NCI-H2107 (cell line): Measurements from ENCODE around the gene FBXO40.
"Not testable (repeated sequence)": the region's sequence is repeated elsewhere in the genome, so short reads cannot be mapped to it uniquely, and the experiment has no call there.

Source experiments
- DNase-seq: peaks from one replicate; lab custom pipeline; 2025; lab: John Stamatoyannopoulos, UW

The FBXO40 gene

DNA sequence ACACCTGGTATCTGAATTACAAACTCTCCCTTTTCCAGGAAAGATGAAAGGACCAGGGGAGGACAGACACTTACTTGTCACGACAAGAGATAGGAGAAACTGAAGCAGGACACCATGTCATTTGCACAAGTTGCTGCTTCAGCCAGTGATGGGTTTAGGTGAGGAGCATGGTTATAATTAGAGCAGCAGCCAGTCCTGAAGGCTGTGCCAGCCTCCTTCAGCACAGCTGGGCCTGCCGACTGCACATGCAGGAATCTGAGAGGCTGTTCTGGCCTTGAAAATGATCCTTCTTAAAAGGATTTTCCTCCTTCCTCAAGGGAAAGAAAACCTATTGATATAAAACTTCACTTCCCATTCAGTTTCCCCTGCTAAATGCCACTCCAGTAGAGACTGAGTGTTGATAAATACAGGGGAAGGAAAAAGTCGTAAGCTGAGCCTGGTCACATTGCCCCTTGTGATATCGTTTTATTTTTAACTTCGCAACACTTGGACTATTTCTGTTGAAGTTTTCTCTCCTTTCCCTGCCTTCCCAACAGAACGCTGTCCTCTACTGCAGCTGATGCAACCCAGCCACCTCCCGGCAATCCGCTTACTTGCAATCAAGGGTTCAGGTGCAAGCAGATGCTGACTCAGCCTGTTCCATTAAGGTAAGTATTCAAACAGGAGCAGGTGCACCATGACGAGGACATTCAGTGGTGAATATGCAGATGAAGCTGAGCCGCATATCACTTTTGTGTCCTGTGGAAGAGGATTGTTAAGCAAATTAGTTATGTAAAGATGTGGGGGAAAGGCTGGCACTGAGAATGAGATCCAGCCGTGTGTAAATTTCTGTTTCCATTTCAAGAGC is at the start of gene FBXO40:
TSS of gene FBXO40 (plus strand) at position 524 of the 847 bp plus-strand sequence. CDS start 27,197 bp downstream, outside the sequence.
- DNase-seq = peak; percentile 96

DNA sequence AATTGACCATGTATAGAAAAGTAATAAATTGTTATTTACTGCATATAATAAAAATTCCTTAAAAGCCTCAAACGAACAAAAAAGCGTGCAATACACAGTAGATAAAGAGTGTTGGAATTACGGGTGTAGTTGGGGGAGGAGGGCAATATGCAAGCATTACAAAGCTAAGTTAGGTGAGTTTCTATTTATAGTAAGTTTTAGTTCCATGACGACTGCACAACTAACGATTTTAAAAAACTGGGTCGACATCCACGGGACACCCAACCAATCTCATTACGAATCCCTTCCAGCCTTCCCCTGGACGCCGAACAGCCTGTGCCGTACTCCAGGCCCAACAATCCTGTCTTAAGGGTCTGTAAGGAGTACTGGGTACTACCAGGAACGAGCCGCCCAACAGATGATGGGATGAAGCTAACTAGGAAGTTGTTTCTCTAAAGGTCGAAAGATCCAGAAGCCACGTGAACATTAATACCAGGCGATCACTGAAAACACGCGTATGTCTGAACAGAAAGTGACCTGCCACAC is 48.1 kb upstream of the FBXO40 start:
- DNase-seq = no peak

DNA sequence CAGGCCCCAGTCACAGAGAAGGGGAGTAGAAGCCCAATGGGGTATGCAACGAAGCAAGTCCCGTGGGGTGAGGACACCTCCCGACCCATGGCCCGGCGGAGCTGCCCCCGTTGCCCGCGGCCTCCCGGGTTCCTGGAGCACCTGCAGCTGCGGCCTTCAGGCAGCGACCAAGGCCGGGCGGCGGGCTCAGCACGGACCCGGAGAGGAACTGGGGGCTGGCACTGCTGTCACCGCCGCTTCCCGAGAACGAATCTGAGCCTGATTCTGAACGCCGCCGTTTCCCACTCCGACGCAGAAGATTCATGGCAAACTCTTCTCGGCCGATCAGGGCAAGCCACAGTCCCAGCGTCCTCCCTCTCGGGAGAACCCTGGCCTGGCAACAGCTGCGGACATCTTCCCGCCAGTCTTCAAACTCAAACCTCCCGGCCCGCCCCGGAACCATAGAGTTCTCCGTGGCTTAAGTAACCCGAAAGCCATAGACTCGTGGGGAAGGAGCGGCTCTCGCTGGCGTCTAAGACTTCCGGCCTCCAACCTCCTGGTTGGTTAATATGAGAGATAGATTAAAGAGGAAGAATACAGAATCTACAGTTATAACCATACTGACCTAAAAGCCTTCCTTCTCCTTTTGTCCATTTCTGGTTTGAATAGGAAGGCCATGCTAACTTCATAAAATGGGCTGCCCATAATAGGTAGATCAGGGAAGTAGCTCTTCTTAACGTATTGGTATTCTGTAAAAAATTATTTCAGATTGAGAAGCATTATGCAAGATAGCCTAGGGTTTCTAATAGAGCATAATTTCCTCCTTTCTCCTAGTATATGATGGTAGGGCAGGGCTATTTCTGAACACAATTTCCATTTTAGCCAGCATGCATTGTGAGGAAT is 47.4 kb upstream of the FBXO40 start, which contains the start of gene POLQ:
TSS of gene POLQ (minus strand) at position 415 of the 882 bp plus-strand sequence. CDS start at position 304, 111 bp downstream.
- peak; percentile 86 for DNase-seq

GRCh38 chr3:121552379-121552778 is 40.8 kb upstream of the FBXO40 start:
- no peak for DNase-seq

GRCh38 chr3:121552797-121553196 is 40.4 kb upstream of the FBXO40 start:
- no peak for DNase-seq

DNA sequence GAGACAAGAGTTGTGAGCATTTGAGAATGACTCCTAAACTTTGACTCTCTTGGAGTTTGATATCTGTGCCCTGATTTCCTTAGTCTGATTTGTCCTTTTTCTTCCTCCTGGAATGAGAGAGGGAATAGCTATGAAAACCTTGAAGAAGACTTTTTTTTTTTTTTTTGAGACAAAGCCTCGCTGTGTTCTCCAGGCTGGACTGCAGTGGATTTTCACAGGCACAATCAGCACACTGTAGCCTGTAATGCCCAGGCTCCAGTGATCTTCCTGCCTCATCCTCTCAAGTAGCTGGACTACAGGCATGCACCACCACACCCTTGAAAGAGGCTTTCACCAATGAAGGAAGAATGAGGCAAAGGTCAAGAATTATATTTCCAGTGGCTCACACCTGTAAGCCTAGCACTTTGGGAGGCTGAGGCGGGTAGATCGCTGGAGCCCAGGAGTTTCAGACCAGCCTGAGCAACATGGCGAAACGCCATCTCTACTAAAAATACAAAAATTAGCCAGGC is 35.7 kb upstream of the FBXO40 start:
- DNase-seq = no peak

GRCh38 chr3:121562148-121562547 is 31.0 kb upstream of the FBXO40 start:
- no peak for DNase-seq

DNA sequence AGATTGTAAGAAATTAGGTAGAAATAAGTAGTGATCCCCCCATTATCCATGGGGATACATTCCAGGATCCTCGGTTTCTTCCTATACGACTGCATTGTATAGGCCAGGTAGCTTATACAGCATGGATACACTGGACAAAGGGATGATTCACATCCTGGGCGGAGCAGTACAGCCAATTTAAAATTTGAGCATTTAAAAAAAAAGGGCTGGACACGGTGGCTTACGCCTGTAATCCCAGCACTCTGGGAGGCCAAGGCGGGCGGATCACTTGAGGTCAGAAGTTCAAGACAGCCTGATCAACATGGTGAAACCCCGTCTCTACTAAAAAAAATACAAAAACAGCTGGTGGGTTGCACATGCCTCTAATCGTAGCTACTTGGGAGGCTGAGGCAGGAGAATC is 26.4 kb upstream of the FBXO40 start:
- no peak for DNase-seq

DNA sequence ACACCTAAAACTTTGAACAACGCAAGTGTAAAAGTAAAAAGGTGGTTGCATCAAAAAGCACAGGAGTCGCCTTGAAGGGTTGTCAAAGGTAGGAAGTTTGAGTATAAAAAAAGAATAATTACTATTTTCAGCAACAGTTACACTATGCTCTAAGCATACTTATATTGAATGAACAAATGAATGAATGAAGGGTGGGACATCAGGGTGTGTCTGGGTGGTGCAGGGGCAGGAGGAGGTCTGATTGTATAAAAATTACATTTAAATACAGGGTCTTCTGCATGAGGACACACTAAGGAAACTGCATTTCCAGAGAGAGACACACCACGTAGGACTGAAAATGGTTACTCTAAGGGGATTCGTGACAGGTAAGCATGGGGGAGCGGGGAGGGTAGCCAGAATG is 25.5 kb upstream of the FBXO40 start, which contains the start of gene ARGFX:
TSS of gene ARGFX (plus strand) at position 301 of the 400 bp plus-strand sequence. CDS start 2,765 bp downstream, outside the sequence.
- no peak for DNase-seq

DNA sequence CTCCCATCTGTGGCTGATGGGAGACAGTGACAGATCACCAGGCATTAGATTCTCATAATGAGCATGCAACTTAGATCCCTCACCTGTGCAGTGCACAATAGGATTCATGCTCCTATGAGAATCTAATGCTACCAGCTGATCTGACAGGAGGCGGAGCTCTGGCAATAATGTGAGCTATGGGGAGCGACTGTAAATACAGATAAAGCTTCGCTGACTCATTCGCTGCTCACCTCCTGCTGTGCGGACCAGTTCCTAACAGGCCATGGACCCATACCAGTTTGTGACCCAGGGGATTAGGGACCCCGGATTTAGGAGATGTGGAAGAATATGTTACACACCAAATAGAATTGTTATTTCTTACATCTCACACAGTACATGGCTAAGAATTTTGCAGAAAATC is 18.7 kb upstream of the FBXO40 start:
- DNase-seq = no peak

- no peak for DNase-seq
These were observed 11.5 kb upstream of the FBXO40 start for GRCh38 chr3:121581691-121582090.

DNA sequence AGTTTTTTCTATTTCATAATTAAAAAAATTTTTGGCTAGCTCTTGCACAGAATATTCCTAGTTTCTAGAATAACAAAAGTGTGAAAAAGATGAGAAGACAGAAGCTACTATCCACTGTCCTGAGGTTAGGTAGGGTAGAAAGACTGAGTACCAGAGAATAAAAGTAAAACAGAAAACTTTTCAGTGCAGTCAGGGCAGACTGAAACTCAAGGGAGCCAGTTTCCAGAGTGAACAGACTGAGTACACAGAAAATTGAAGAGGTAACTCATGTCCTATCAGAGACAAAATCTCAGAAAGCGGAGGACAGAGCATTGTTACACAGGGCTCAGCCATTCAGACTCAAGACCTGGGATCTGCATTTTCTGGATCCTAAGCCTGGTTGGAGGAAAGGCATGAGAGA is 8.8 kb upstream of the FBXO40 start:
- no peak for DNase-seq

DNA sequence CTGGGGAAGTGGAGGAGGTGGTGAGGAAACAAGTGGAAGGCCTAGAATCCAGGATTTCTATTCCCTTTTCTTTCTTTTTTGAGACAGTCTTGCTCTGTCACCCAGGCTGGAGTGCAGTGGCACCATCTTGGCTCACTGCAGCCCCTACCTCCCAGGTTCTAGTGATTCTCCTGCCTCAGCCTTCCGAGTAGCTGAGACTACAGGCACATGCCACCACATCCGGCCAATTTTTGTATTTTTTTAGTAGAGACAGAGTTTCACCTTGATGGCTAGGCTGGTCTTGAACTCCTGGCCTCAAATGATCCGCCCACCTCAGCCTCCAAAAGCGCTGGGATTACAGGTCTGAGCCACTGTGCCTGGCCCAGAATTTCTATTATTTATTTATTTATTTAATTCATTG is 627 bp downstream of the FBXO40 start:
- DNase-seq = not testable (repeated sequence)

- DNase-seq = no peak
These were observed 1.7 kb downstream of the FBXO40 start for GRCh38 chr3:121594850-121595249.

- DNase-seq = no peak
These were observed 2.7 kb downstream of the FBXO40 start for GRCh38 chr3:121595765-121596406.

DNA sequence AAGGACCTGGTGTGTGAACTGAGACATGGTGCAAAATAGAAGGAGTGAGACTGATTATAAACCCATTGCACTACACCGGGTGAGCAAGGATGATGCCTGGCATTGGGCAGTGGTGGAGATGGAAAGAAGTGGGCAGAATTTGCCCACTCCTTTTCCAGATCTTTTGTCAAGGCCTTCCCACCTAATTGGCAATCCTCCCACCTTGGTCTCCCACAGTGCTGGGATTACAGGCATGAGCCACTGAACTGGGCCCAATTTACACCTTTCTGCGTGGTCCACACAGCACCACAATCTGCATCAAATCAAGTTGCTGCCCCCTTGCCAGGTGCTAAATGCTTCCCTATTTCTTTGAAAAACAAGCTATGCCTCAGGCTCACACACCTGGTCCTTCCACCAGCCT is 5.4 kb downstream of the FBXO40 start:
- no peak for DNase-seq

- DNase-seq = not testable (repeated sequence)
These were observed 6.7 kb downstream of the FBXO40 start for GRCh38 chr3:121599900-121600299.

GRCh38 chr3:121601212-121601812 is 8.1 kb downstream of the FBXO40 start:
- DNase-seq = no peak

- DNase-seq = no peak
These were observed 11.6 kb downstream of the FBXO40 start for GRCh38 chr3:121604759-121605158.

- DNase-seq = no peak
These were observed 12.9 kb downstream of the FBXO40 start for GRCh38 chr3:121606106-121606505.

DNA sequence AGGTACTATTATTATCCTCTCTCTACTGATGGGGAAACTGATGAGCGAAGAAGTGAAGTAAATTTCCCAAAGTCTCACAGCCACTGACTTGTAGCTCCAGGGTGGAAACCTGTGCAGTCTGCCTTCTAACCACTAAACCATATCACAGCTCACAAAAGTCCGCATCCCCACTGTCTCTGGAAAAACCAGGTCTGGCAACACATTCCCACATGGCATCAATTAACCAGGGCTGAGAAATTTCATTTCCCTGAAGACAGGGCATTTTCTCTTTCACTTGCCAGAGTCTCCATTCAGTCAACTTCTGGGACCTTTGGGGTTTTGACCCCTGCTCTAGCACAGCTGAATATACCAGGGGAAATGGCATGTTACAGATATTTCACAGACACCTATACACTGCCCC is 26.5 kb downstream of the FBXO40 start:
- DNase-seq = no peak
